Stimulated activated CD8-positive, alpha-beta memory T cell treated with anti-CD3 and anti-CD28 coated beads, Interleukin-4, amount 100 ng/mL, for 1 hour (primary cell): ENCODE data around the gene CDK19.
"Not testable (repeated sequence)": the region's sequence is repeated elsewhere in the genome, so short reads cannot be mapped to it uniquely, and the experiment has no call there.

Experiments used
- DNase-seq, 2 donors: peaks; one replicate each; pipeline ENCODE4 v3.0.0-alpha.2; 2020; ENCODE audit warnings: low read depth in 2 of 2, low spot score in 1 of 2

Gene CDK19

DNA sequence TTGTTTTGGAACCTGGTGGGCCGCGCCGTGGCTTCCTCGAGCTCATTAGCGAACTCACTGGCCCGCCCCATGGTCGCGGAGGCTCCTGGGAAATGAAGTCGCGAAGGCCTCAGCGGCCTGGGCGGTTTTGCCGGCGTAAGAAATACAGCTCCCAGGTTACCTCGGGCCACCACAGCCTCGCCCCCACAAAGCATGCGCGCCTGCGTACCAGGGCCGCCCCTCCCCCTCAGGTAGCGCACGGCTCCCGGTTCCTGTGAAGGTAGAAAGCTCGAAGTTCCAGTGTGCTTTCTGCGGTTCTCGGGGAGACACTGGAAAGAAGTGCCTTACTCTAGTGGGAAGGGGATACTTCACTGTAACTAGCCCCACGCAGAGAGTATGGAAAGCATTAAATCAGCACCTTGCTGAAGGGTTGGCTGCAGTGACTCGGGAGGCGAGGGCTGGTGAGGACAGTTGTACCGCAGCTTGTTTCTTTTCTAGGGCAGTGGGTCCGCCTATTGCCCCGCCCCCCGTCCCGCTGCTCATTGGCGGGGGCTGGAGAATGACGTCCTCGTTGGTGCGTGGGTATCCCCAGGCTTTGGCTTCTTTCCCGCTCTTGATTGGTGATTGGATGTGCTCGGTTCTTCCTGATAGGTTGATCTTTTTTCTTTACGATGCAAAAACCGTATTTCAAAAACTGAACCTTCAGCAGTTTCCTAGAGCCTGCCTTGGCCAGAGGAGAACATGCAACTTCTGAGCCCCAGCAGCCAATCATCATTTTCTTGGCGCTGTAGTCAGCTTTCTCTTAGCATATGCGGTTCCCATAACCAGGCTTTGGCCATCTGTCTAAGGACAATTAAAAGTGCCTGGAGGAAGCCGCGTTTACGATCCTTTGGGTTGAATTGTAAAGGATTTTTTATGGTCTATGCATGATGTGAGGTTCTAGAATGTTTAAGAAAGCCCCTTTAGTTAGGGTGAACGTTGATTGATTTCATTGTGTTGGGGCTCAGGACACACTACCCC is at the start of gene CDK19:
Gene CDK19, minus strand, starts transcription at position 59 of the 999 bp plus-strand sequence. CDS start 333 bp downstream, outside the sequence.
- peak; percentile 95 to 97 for DNase-seq

DNA sequence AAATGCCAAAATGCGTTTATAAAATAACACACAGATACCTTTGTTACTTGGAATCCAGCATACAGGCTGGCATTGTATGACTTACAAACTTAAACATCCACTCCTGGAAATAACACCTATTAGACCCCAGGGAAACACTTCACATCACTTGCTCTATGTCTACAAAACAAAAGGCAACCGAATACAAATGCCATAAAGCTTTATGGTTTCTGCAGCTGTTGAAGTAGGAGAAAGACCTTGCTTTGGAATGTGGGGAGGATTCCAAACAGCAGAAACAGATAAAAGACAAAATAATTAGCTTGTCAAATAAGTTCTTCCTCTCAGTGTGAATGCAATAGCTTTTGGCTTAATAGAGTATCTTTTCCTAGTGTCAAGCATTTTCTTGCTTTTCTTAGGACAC is 49.6 kb upstream of the CDK19 start:
- no peak for DNase-seq

DNA sequence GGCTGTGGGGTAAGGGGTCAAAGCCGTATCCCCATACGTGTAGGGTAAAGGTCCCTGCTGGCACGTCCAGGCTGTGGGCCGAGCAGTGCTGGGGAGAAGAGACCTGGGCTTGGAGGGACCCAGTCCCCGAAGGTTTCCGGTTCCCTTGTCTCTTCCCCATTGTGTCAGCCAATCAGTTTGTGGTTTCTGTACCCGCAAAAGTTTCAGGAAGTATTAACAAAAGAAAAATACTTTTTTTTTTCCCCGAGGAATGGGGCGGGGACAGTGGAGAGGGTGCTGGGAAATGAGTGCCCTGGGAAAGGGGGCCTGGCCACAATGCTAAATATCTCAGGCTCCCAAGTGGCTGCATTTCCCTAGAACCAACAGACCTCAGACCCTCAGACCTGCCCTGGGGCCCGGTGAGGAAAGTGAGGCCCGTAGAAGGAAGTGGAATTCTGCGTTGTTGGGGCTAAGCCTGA is 44.1 kb upstream of the CDK19 start:
- DNase-seq, result no peak

DNA sequence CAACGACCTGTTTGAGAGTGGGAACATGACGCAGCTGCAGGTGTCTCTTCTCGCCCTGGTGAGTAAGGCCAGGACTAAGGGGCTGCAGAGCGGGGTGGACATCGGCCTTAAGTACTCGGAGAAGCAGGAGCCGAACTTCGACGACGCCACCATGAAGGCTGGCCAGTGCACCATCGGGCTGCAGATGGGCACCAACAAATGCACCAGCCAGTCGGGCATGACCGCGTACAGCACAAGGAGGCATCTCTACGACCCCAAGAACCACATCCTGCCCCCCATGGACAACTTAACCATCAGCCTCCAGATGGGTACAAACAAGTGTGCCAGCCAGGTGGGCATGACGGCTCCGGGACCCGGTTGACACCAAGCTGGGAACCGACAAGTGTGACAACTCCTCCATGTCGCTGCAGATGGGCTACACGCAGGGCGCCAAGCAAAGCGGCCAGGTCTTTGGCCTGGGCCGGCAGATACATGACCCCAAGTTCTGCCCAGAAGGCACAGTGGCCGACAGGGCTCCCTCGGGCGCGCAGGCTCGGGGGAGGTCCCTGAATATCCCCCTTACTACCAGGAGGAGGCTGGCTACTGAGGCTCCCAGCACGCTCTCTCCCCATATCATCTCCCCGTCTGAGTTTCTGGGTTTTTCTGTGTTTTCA is 43.4 kb upstream of the CDK19 start:
- no peak for DNase-seq

DNA sequence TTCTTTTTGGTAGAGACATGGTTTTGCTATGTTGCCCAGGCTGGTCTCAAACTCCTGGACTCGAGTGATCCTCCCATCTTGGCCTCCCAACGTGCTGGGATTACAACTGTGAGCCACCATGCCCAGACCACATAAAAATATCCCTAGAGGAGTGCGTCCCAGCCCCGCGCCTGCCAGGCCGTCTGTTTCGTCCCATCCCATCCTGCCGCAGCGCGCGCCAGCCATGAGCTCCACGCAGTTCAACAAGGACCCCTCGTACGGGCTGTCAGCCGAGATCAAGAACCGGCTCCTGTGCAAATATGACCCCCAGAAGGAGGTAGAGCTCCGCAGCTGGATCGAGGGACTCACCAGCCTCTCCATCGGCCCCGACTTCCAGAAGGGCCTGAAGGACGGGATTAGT is 42.7 kb upstream of the CDK19 start:
- no peak for DNase-seq

DNA sequence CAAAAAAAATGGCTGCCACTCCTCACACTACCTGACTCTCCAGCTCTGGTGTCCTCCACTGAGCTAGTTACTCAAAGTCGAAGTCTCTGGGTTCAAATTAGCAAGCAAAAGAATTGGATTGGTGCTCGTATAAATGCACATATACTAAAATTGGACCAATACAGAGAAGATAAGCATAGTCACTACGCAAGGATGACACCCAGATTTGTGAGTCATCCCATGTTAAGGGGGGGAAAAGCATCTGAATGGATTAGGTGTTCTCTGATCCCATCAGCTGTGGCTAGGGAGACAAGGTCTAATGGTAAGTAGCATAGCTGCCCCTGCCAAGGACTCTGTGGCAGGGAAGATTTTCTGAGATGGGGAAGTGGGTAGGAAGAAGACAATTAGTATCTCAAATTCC is 41.0 kb upstream of the CDK19 start:
- no peak for DNase-seq

DNA sequence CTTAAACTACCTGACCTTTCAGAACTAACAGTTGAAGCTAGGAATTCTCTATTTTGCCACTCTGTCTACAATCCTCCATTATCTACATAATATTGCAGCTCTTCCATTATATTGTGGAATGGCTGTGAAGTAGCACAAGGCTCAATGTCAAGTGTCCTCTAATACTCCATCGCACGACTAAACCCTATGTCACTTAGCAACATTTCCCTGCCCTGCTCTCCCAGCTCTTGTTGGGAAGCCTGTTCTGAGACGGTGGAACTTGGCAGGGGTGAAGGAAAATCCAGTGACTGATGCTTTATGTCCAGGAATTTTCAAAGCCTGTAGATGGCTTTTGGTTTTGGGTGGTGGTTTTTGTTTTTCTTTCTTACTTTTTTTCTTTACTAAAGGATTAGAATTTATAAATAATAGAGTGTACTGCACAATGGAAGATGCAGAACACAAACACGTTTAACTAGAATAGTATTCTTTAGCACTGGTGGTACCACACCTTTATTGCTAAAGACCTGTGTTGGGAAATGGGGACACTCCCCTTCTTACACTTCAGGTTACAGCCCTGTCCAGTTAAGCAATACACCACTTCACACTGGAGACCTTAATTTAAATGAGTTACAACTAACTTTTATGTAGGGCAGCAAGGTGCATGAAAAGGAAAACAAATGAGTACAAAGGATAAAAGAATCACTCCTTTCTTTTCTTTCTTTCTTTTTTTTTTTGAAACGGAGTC is 38.6 kb upstream of the CDK19 start:
- no peak for DNase-seq

DNA sequence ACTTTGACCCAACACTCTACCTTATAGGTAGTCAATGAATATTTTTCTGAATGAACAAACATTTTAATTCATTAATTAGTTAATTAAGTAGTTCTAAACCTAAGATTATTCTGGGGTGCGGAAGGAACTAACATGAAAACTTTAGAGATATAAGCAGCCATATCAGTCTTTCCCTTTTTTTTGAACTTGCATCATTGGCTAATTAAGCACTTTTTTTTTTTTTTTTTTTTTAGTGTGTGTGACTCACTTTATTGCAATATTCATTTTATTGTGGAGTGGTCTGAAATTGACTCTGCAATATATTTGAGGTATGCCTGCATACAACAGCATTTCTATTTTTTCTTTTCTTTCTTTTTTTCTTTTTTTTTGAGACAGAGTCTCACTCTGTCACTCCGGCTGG is 37.5 kb upstream of the CDK19 start:
- DNase-seq, result no peak

DNA sequence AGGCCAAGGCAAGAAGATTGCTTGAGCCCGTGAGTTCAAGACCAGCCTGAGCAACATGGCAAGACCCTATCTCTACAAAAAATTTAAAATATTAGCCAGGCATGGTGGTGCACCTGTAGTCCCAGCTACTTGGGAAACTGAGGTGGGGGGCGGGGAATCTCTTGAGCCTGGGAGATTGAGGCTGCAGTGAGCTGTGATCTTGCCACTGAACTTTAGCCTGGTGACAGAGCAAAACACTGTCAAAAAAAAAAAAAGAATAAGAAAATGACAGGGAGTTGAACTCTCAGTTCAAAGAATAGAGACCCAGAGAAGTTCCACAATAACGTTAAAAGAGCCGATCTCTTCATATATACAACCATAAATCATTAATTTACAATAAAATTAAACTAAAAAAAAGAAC is 34.5 kb upstream of the CDK19 start:
- no peak for DNase-seq

DNA sequence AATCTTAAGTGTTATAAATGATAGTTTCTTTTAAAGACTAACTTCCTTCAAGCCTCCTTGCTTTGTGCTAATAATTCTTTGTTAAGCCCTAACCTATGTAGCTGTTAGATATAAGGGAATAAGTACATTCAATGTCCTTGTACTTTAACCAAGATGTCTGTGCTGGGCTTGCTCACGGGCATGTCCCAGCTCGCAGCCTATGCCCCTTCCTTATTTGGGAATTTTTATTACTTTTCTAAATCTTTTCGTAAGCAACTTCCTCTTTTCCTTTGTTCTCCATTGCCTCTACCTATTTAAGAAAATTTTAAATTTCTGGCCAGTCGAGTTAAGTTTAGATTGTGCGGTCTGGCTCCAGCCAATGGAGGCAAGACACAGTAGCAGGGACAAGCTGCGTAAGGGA is 26.0 kb upstream of the CDK19 start:
- DNase-seq, result no peak

DNA sequence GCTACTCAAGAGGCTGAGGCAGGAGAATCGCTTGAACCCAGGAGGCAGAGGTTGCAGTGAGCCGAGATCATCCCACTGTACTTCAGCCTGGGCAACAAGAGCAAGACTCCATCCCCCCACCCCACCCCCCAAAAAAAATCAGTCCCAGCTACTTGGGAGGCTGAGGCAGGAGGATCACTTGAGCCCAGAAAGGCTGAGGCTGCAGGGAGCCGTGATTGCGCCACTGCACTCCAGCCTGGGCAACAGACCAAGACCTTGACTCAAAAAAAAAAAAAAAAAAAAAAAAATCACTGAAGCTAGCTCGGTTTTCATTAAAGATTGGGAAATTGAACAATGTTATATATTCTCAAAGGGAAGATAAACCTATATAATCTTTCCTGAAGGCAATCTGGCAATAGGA is 20.5 kb upstream of the CDK19 start:
- not testable (repeated sequence) for DNase-seq

DNA sequence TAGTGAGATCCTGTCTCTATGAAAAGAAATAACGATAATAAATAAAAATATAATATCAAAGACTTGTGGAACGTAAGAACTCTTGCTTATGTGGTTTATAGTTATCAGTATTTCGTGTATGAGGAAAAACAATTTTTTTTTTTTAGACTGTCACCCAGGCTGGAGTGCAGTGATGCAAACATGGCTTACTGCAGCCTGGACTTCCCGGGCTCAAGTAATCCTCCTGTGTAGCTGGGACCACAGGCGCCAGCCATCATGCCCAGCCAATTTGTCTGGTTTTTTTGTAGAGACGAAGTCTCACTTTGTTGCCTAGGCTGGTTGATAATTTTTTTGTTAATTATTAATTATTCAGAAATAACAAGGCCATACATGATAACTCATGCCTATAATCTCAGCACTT is 18.6 kb upstream of the CDK19 start:
- no peak for DNase-seq

DNA sequence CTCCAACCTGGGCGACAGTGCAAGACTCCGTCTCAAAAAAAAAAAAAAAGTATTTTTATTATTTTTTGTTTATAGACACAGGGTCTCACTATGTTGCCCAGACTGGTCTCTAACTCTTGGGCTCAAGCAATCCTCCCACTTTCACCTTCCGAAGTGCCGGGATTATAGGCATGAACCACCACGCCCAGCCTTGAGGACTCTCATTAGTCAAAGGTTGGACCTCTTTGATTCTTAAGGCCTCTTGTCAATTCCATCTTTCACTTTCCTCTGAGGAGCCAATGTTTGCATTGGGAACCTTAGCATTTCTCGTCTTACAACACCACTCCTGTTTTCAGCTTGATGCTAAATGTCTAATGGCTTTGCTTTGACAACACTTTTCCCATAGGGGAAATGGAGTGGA is 16.1 kb upstream of the CDK19 start:
- DNase-seq, result no peak

DNA sequence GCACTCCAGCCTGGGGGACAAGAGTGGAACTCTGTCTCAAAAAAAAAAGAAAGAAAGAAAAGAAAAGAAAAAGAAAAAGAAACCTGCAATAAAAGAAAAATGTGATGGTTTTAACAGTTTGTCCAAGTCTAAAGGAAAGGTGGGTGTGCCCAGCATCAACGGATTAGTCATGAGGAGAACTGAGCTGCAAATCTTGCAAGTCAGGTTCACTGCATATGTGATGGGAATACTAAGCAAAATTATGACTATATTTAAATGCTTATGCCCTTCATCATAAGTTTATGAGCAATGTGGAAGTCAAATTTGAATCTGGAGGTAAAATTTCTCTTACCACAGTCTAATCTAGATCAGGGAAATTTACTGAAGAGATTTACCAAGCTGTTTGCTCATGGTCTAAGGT is 13.1 kb upstream of the CDK19 start:
- DNase-seq, result no peak

DNA sequence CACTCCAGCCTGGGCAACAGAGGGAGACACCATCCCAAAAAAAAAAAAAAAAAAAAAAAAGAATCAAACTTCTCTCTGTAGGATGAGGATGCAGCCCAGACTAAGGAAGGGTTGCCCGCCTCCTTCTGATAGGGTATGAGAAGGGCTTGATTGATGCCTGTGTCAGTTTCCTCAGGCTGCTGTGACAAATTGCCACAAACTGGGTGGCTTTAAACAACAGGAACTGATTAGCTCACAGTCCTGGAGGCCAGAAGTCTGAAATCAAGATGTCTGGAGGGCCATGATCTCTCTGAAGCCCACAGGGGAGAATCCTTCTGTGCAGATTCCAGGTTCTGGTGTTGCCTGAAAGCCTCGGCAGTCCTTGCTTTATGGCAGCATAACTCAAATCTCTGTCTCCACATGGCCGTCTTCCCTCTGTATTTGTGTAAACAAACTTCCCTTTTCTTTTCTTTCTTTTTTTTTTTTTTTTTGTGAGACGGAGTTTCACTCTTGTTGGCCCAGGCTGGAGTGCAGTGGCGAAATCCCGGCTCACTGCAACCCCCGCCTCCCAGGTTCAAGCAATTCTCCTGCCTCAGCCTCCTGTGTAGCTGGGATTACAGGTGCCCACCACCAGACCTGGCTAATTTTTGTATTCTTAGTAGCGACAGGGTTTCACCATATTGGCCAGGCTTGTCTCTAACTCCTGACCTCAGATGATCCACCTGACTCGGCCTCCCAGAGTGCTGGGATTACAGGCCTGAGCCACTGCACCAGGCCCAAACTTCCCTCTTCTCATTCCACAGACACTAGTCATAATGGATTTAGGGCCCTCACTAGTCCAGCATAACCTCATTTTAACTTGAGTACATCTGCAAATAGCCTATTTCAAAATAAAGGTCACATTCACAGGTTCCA is 11.2 kb upstream of the CDK19 start:
- DNase-seq, result no peak

DNA sequence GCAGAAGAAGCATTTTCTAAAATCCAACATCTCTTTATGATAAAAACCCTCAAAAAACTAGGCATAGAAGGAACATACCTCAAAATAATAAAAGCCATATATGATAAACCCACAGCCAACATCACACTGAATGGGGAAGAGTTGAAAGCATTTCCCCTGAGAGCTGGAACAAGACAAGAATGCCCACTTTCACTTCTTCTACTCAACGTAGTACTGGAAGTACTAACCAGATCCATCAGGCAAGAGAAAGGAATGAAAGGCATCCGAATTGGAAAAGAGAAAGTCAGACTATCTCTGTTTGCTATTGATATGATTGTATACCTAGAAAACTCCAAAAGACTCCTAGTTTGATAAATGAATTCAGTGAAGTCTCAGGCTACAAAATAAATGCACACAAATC is 7.9 kb upstream of the CDK19 start:
- no peak for DNase-seq

DNA sequence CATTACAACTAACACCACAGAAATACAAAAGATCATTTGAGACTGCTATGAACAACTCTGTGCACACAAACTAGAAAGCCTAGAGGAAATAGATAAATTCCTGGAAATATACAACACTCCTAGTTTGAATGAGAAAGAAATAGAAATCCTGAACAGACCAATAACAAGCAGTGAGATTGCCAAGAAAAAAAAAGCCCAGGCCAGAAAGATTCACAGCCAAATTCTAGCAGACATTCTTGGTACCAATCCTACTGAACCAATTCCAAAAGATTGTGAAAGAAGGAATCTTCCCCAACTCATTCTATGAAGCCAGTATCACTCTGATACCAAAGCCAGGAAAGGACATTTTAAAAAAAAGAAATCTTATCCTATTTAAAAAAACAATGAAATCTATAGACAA is 7.0 kb upstream of the CDK19 start:
- no peak for DNase-seq

DNA sequence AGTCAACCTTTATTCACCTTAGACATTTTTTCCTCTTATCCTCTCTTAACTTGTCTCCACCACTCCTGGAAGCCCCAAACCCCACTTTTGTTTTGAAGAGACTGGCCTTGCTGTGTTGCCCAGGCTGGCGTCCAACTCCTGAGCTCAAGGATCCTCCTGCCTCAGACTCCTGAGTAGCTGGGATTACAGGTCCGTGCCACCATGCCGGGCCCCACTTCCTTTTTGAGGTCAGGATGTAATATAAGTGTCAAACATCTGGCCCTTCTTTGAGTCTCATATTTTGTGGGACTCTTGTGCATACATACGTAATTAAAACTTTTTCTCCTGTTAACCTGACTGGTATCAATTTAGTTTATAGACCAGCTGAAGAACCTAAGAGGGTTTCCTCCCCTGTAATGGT is 1.4 kb upstream of the CDK19 start:
- no peak for DNase-seq

DNA sequence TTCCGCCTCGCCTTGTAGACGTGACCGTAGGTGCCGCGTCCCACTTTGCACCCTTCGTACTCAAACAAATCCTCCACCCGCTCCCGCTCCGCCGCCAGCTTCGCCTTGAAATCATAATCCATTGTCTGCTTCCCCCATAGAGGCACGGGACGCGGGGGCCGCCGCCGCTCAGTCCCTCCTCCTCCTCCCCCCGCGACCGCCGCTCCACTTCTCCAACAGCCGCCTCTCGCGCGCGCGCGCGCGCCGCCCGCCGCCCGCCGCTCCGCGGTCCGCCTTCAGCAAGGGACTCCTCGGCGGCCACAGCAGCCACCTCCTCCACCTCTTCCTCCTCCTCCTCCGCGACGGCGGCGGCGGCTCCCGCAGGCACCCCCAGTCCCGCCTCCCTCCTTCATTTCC is 256 bp downstream of the CDK19 start:
- no peak for DNase-seq

DNA sequence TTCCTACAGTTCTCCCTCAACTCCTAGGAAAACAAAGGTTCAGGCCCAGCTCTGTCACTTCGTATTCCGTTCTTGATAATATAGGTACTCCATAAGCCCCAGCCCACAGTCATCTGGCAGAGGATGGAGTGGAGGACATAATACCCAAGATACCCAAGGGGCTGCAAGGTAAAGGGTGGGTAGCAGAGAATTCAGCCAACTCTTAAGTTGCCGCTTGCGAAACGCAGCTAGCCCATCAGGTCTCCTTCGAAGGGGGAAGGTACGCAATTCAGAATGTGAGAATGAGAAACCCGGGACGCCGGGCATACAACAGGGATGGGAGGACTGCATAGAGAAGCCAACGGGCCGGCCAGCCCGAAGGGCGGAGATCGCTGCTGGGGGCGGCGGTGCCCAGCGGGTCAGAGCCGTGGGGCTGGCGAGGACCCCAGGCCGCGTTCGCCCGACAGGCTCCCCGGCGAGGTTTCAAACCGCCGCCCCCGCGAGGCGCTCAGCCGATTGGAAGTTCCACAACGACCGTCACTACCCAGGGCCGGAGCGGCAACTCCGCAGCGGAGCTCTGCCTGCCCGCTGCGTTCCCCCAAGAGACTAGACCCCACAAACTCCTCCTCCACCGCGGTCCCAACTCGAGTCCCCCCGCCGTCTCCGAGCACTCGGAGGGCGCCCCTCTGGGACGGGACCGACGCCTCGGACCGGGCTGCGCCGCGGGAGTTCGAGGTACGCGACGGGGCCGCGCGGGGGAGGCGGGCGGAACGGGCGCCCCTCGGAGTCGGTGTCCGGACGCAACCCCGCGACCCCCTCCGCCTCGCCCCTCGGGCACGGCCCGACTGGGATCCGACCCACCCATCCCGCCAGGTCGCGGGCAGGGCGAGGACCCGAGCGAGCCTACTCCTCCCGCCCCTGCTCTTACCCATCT is 911 bp downstream of the CDK19 start:
- DNase-seq, result peak in 1 of 2 donors; percentile 26
